ENCODE data around the gene ZSCAN25.

GRCh38 chr7:99588868-99589267, 27.9 kb upstream of the ZSCAN25 start:
- TF ChIP-seq CTCF (IDR thresholded peaks at IDR 0.05), result no peak
- no peak for TF ChIP-seq POLR2A (IDR thresholded peaks at IDR 0.05)

All from gastroesophageal sphincter (tissue), 3 donors.